Kidney (tissue), 14 donors: ENCODE results near the gene SETSIP. TPM values are rescaled to one million over a fixed set of nuclear protein-coding genes. Genes with fewer than 3 reads are reported as not detected.
A peak's percentile ranks its signal among the peaks of the same experiment; 100 is the strongest.
"Not testable (repeated sequence)": the region's sequence is repeated elsewhere in the genome, so short reads cannot be mapped to it uniquely, and the experiment has no call there.

Source experiments
- DNase-seq, 5 donors: peaks; one replicate each; pipeline ENCODE4 v3.0.0-alpha.2; 2013 to 2020
- FAIRE-seq: peaks from 2 replicates; lab custom pipeline; 2012; peaks lifted over from hg19 to GRCh38; lab: Jason Lieb, UNC
- H3K27ac ChIP-seq, 2 donors: one replicate each; pipeline ENCODE4 v1.7.0; 2013; ENCODE audit warnings: low read depth in 2 of 2, low read length in 2 of 2, inconsistent platforms in 1 of 2
- H3K27me3 ChIP-seq: one replicate; pipeline ENCODE4 v1.7.1; 2013; ENCODE audit warnings: low read length, inconsistent platforms; ENCODE audit not compliant: control insufficient read depth, insufficient read depth
- H3K36me3 ChIP-seq, 3 donors: one replicate each; pipeline versions ENCODE4 v1.7.0 to v1.7.1; 2013; ENCODE audit warnings: low read length in 3 of 3, control low read depth in 1 of 3, inconsistent platforms in 1 of 3; ENCODE audit not compliant: insufficient read depth in 3 of 3, control insufficient read depth in 2 of 3
- H3K4me1 ChIP-seq, 3 donors: one replicate each; pipeline versions ENCODE4 v1.7.0 to v1.7.1; 2013; ENCODE audit warnings: low read length in 3 of 3, inconsistent platforms in 1 of 3, low read depth in 1 of 3; ENCODE audit not compliant: control insufficient read depth in 2 of 3, insufficient read depth in 2 of 3
- H3K4me3 ChIP-seq, 3 donors: one replicate each; pipeline versions ENCODE4 v1.7.0 to v1.8.1; 2013; ENCODE audit warnings: low read length in 3 of 3, control low read depth in 1 of 3, inconsistent platforms in 1 of 3
- H3K9ac ChIP-seq, 3 donors: one replicate each; pipeline versions ENCODE4 v1.7.0 to v1.7.1; 2013; ENCODE audit warnings: low read length in 3 of 3, control low read depth in 1 of 3, inconsistent platforms in 1 of 3
- H3K9me3 ChIP-seq, 3 donors: one replicate each; pipeline versions ENCODE4 v1.7.0 to v1.7.1; 2013; ENCODE audit warnings: low read length in 3 of 3, control low read depth in 1 of 3, inconsistent platforms in 1 of 3; ENCODE audit not compliant: control insufficient read depth in 2 of 3, insufficient read depth in 1 of 3
- intact Hi-C: fragments of 100-400 bp; cut with DNase I; formaldehyde crosslinking; loops from one replicate; pipeline ENCODE4 v1.11.1; 2022
- polyA plus RNA-seq: library from polyadenylated mRNA; stranded (reverse); fragments of 350-450 nt; fragmentation: Illumina TruSeq; extraction: RNeasy Lipid Tissue Mini Kit (QIAGEN cat#74804); gene quantifications from one replicate; pipeline ENCODE4 v1.2.3, GENCODE V29; 2014; ENCODE audit warnings: low read depth, low replicate concordance; ENCODE audit not compliant: insufficient read depth
- total RNA-seq: library from RNA; stranded (reverse); fragmentation: NEBNext Ultra II Directional; extraction: Animal tissue kit (Norgen Biotek cat#: 25700); gene quantifications from one replicate; pipeline ENCODE4 v1.2.1, GENCODE V29; 2021
- TF ChIP-seq, protein P1 (sequence below): IDR thresholded peaks from 3 replicates; pipeline ENCODE4 v1.5.1; 2012; ENCODE audit warnings: mild to moderate bottlenecking, moderate library complexity, borderline replicate concordance; ENCODE audit not compliant: insufficient read depth; ENCODE audit errors: extremely low read depth
- donor health status: control.
- donor health status: control.
- donor health status: control.
- donor health status: control.
- donor health status: control.
- donor health status: DM: yes; HTN: yes; CAD: no.
- donor health status: Normal renal cell carcinoma (clear cell type).

The SETSIP gene
- total and polyA plus RNA-seq, 2 donors from 2014 or later, result not detected

DNA sequence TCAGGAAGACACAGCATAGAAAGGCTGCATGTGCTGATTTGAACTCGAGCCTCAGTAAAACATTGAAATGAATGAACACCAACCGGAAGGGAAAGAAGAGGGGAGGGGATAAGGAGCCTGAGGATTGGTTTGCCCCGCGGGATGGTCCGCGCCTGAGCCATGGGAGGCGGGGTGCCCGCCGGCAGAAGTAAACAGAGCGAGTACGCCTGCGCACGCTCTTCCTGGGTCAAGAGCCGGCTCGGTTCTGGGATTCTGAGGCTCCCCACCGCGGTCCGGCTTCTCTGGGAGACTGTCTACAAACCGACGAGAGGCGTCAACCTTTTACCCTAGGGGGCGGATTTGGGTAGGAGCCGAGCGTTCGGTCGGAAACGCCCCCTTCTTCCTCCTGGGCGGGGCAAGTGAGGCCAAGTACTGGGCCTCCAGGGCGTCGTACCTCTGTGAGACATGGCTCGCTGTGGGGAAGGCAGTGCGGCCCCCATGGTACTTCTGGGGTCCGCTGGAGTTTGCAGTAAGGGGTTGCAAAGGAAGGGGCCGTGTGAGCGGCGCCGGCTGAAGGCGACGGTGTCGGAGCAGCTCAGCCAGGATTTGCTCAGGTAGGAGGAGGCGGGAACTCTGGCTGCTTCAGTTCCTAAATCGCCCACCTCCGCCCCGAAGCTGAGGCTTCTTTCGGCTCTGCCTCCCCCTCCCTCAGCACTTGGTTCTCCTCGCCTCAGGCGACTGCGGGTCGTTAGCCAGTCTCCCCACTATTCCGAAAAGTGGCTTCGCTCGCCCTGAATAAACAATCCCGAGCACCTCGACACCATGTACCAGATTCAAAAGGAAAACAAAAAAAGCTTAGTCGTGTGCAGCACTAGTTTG is 5.1 kb upstream of the SETSIP start, which contains the start of gene BTBD8:
Gene BTBD8 (plus strand): TSS at position 218 of the 858 bp plus-strand sequence. CDS start 227 bp downstream, at position 445.
- H3K4me3 ChIP-seq, result peak within 1 kb of the TSS; percentile 60 to 97 (median 72)
- H3K27ac ChIP-seq, result peak within 1 kb of the TSS in 1 of 2 donors; percentile 63
- H3K9ac ChIP-seq, result peak within 1 kb of the TSS; percentile 21 to 91 (median 31)
- DNase-seq (peak; percentile 83 to 90 (median 89)), FAIRE-seq (no peak)
- H3K27me3 ChIP-seq, result no peaks in the 10 kb centered on the region
- no peaks in the 10 kb centered on the region for H3K36me3 ChIP-seq
- peaks cover 0 to 5% (median 0%) of the 10 kb centered on the region in 3 donors for H3K9me3 ChIP-seq
- H3K4me1 ChIP-seq, result no peaks in the 10 kb centered on the region
- TF ChIP-seq, protein P1, sequence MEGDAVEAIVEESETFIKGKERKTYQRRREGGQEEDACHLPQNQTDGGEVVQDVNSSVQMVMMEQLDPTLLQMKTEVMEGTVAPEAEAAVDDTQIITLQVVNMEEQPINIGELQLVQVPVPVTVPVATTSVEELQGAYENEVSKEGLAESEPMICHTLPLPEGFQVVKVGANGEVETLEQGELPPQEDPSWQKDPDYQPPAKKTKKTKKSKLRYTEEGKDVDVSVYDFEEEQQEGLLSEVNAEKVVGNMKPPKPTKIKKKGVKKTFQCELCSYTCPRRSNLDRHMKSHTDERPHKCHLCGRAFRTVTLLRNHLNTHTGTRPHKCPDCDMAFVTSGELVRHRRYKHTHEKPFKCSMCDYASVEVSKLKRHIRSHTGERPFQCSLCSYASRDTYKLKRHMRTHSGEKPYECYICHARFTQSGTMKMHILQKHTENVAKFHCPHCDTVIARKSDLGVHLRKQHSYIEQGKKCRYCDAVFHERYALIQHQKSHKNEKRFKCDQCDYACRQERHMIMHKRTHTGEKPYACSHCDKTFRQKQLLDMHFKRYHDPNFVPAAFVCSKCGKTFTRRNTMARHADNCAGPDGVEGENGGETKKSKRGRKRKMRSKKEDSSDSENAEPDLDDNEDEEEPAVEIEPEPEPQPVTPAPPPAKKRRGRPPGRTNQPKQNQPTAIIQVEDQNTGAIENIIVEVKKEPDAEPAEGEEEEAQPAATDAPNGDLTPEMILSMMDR, result no peak
- intact Hi-C loops, result no loop called here

DNA sequence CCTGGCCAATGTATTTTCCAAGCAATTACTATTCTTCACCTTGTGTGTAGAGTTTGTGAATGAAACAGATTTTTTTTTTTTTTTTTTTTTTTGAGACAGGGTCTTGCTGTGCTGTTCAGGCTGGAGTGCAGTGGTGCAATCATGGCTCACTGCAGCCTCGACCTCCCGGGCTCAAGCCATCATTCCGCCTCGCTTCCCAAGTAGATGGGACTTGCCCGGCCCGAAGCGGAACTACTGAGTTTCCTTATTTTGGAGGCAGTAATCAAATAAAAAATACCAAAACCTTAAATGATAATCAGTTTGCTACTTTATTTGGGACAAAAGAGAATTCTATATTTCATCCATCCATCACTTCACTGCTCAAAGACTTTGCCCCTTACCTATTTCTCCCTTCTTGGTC is 4.2 kb upstream of the SETSIP start:
- TF ChIP-seq, protein P1, result no peak
- Histone ChIP-seq H3K36me3 (no peaks in the 10 kb centered on the region), H3K27me3 (no peaks in the 10 kb centered on the region), H3K9ac (no peak overlapping the region), H3K9me3 (no peaks in the 10 kb centered on the region), H3K4me3 (peak overlapping the region in 1 of 3 donors; percentile 97), H3K4me1 (no peaks in the 10 kb centered on the region), H3K27ac (no peak overlapping the region)
- FAIRE-seq, result no peak
- intact Hi-C loops, result no loop called here
- no peak for DNase-seq

DNA sequence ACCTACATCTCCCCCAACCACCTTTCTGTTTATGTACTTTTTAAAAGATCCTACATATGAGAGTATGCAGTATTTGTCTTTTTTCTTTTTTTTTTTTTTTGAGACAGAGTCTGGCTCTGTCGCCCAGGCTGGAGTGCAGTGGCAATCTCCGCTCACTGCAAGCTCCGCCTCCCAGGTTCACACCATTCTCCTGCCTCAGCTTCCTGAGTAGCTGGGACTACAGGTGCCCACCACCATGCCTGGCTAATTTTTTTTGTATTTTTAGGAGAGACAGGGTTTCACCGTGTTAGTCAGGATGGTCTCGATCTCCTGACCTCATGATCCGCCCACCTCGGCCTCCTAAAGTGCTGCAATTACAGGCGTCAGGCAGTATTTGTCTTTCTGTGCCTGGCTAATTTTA is 2.9 kb upstream of the SETSIP start:
- not testable (repeated sequence) for DNase-seq

DNA sequence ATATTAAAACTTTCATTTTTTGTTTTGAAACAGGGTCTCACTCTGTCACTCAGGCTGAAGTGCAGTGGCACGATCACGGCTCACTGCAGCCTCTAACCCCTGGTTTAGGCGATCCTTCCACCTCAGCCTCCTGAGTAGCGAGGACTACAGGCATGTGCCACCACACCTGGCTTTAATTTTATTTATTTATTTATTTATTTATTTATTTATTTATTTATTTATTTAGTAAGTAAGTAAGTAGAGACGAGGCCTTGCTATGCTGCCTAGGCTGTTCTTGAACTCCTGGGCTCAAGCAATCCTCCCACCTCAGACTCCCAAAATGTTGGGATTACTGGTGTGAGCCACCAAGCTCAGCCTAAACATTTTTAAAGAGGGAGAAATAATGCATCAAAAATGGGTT is 1.2 kb upstream of the SETSIP start:
- DNase-seq, result no peak
- Histone ChIP-seq H3K4me3 (no peak overlapping the region), H3K27me3 (no peaks in the 10 kb centered on the region), H3K9ac (no peak overlapping the region), H3K27ac (no peak overlapping the region), H3K36me3 (no peaks in the 10 kb centered on the region), H3K4me1 (no peaks in the 10 kb centered on the region), H3K9me3 (no peaks in the 10 kb centered on the region)
- intact Hi-C loops, result no loop called here
- TF ChIP-seq, protein P1, result no peak
- FAIRE-seq, result no peak

More for the DNA sequence above, 2.9 kb upstream of the SETSIP start:
- H3K4me1 ChIP-seq, H3K27ac ChIP-seq, intact Hi-C loops, H3K4me3 ChIP-seq, H3K9me3 ChIP-seq, H3K27me3 ChIP-seq, FAIRE-seq, H3K9ac ChIP-seq, H3K36me3 ChIP-seq: not testable (repeated sequence)

DNA sequence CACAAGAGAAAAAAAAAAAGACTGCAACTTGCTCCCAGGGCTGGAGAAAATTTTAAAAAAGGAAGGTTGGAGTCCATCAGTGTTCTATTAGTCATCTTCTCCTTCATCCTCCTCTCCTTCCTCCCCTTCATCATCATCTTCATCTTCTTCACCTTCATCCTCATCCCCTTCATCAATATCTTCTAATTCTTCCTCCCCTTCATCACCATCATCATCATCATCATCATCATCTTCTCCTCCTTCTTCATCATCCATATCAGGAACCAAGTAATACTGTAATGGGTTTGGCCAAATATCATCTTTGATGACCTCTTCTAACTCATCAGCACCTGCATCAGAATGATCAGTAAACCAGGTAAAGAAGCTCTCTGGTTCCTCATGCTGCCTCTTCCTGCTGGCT is 765 bp downstream of the SETSIP start:
- FAIRE-seq, H3K4me3 ChIP-seq, H3K9ac ChIP-seq, H3K27me3 ChIP-seq, H3K36me3 ChIP-seq, intact Hi-C loops, H3K4me1 ChIP-seq, H3K27ac ChIP-seq, H3K9me3 ChIP-seq, DNase-seq: not testable (repeated sequence)
